CD4-positive, alpha-beta T cell treated with Interleukin-4 for 4 hours (primary cell): ENCODE results near the gene TFDP3.

Source experiments
- DNase-seq: peaks from one replicate; pipeline ENCODE4 v3.0.0-alpha.2; 2020

TFDP3 gene

GRCh38 chrX:133218329-133218728 is at the start of gene TFDP3:
TFDP3 (minus strand) TSS chrX:133218354; CDS start chrX:133218259, 95 bp downstream.
- no peak for DNase-seq

- DNase-seq = no peak
Observed at GRCh38 chrX:133267621-133268020, 49.5 kb upstream of the TFDP3 start.

GRCh38 chrX:133265331-133265730 is 47.2 kb upstream of the TFDP3 start:
- no peak for DNase-seq

- no peak for DNase-seq
Observed at GRCh38 chrX:133258481-133258880, 40.3 kb upstream of the TFDP3 start.

- no peak for DNase-seq
Observed at GRCh38 chrX:133254666-133255065, 36.5 kb upstream of the TFDP3 start.

GRCh38 chrX:133251204-133251603 is 33.0 kb upstream of the TFDP3 start:
- no peak for DNase-seq

- DNase-seq = no peak
Observed at GRCh38 chrX:133250184-133251100, 32.3 kb upstream of the TFDP3 start.

GRCh38 chrX:133249266-133250058 is 31.3 kb upstream of the TFDP3 start:
- no peak for DNase-seq

- no peak for DNase-seq
Observed at GRCh38 chrX:133248177-133248576, 30.0 kb upstream of the TFDP3 start.

GRCh38 chrX:133246921-133247320 is 28.8 kb upstream of the TFDP3 start:
- no peak for DNase-seq

- DNase-seq = no peak
Observed at GRCh38 chrX:133235830-133236229, 17.7 kb upstream of the TFDP3 start.

GRCh38 chrX:133232331-133232730 is 14.2 kb upstream of the TFDP3 start:
- no peak for DNase-seq

GRCh38 chrX:133229361-133229760 is 11.2 kb upstream of the TFDP3 start:
- DNase-seq = no peak

- DNase-seq = no peak
Observed at GRCh38 chrX:133215747-133216146, 2.4 kb downstream of the TFDP3 start.

GRCh38 chrX:133215017-133215416 is 3.1 kb downstream of the TFDP3 start:
- DNase-seq = no peak

GRCh38 chrX:133214301-133214700 is 3.9 kb downstream of the TFDP3 start:
- DNase-seq = no peak

GRCh38 chrX:133213117-133213516 is 5.0 kb downstream of the TFDP3 start:
- no peak for DNase-seq

GRCh38 chrX:133207751-133208150 is 10.4 kb downstream of the TFDP3 start:
- no peak for DNase-seq

GRCh38 chrX:133191739-133192039 is 26.5 kb downstream of the TFDP3 start:
- DNase-seq = no peak

GRCh38 chrX:133190877-133191738 is 27.0 kb downstream of the TFDP3 start:
- no peak for DNase-seq

GRCh38 chrX:133189195-133189594 is 29.0 kb downstream of the TFDP3 start:
- no peak for DNase-seq

- DNase-seq = no peak
Observed at GRCh38 chrX:133188631-133189030, 29.5 kb downstream of the TFDP3 start.

GRCh38 chrX:133185938-133186337 is 32.2 kb downstream of the TFDP3 start:
- DNase-seq = no peak
